ENCODE results near the gene PHF13. TPM values are rescaled to one million over a fixed set of nuclear protein-coding genes. Genes with fewer than 3 reads are reported as not detected.
"Not testable (repeated sequence)": the region's sequence is repeated elsewhere in the genome, so short reads cannot be mapped to it uniquely, and the experiment has no call there.

PHF13 gene
- total RNA-seq, 1 experiment from 2014 or later, result 37.8 TPM

DNA sequence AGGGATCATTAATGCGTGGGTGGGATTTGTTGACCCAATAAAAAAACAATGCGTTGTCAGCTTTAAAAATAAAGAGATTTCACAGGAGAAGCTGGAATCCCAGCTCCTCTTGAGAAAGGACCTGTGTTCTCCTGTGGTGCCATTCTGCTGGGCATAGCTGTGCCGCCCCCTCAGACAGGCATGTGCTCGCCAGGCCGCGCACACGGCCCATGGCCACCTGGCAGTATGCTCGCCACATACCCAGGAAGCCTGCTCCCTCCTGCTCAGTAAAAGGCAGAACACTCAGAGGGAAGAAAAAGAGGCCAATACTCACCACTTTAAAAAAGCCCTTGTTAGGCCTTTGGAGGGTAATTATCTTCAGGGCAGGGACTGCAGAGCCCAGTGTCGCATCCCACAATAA lies 24.2 kb downstream of the PHF13 start:
- DNase-seq (ENCODE audit: low spot score), result no peak
- TF ChIP-seq EZH2 (IDR thresholded peaks at IDR 0.05; ENCODE audit: borderline replicate concordance, low read depth, low read length, poor library complexity, severe bottlenecking) (no peak), CTCF (conservative IDR thresholded peaks at IDR 0.05; ENCODE audit: low read depth, low read length) (no peak)
- Histone ChIP-seq H3K4me1 (ENCODE audit: insufficient read depth, low read length, poor library complexity, severe bottlenecking) (no peaks in the 10 kb centered on the region), H3K36me3 (ENCODE audit: insufficient read depth, low read length, poor library complexity, severe bottlenecking) (peaks cover 68% of the 10 kb centered on the region), H3K9me3 (ENCODE audit: low read depth, low read length, poor library complexity, severe bottlenecking) (no peaks in the 10 kb centered on the region), H3K27ac (ENCODE audit: low read depth, low read length, poor library complexity, severe bottlenecking) (no peak overlapping the region), H3K4me3 (ENCODE audit: low read depth, low read length, poor library complexity, severe bottlenecking) (no peak overlapping the region), H3K27me3 (replicated peaks; ENCODE audit: insufficient read depth, low read depth, low read length, poor library complexity) (no peaks in the 10 kb centered on the region)
- no TSS peak for BruUV-seq (replicated peaks)
- ChIA-PET CTCF (no interaction called here), POLR2A (ENCODE audit: low non-redundant PET) (no interaction called here)
- intact Hi-C loops (cut with micrococcal nuclease; ENCODE audit: unreplicated experiment), result no loop called here

DNA sequence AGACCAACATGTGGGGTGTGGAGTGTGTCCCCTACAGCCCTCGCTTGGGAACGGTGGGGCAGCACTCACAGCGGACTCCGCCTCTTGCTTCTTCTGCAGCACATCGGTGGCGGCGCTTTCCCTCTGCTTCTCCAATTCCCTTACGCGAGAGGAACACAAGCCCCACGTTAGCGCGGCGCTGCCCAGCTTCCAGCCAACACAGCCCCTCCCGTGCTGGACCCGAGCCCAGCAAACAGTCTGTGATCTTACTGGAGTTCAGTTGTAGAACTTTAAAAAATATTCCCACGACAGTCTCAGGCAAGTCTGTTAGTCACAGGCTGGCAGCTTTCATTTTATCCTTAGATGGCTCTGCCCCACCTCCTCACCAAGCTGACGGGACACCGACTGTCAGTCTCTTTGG lies 24.7 kb downstream of the PHF13 start:
- CTCF ChIA-PET, result no interaction called here
- no TSS peak for BruUV-seq (replicated peaks)
- Histone ChIP-seq H3K27me3 (replicated peaks; ENCODE audit: insufficient read depth, low read depth, low read length, poor library complexity) (no peaks in the 10 kb centered on the region), H3K9me3 (ENCODE audit: low read depth, low read length, poor library complexity, severe bottlenecking) (no peaks in the 10 kb centered on the region), H3K4me1 (ENCODE audit: insufficient read depth, low read length, poor library complexity, severe bottlenecking) (no peaks in the 10 kb centered on the region), H3K4me3 (ENCODE audit: low read depth, low read length, poor library complexity, severe bottlenecking) (no peak overlapping the region), H3K36me3 (ENCODE audit: insufficient read depth, low read length, poor library complexity, severe bottlenecking) (peaks cover 63% of the 10 kb centered on the region), H3K27ac (ENCODE audit: low read depth, low read length, poor library complexity, severe bottlenecking) (no peak overlapping the region)
- no peak for DNase-seq (ENCODE audit: low spot score)
- intact Hi-C loops (cut with micrococcal nuclease; ENCODE audit: unreplicated experiment), result no loop called here
- POLR2A ChIA-PET (ENCODE audit: low non-redundant PET), result no interaction called here
- TF ChIP-seq EZH2 (IDR thresholded peaks at IDR 0.05; ENCODE audit: borderline replicate concordance, low read depth, low read length, poor library complexity, severe bottlenecking) (no peak), CTCF (conservative IDR thresholded peaks at IDR 0.05; ENCODE audit: low read depth, low read length) (no peak)

GRCh38 chr1:6640867-6641266 lies 27.3 kb downstream of the PHF13 start:
- BruUV-seq (replicated peaks); H3K9me3 ChIP-seq (ENCODE audit: low read depth, low read length, poor library complexity, severe bottlenecking); H3K27ac ChIP-seq (ENCODE audit: low read depth, low read length, poor library complexity, severe bottlenecking); intact Hi-C loops (cut with micrococcal nuclease; ENCODE audit: unreplicated experiment); CTCF ChIA-PET; H3K4me1 ChIP-seq (ENCODE audit: insufficient read depth, low read length, poor library complexity, severe bottlenecking); DNase-seq (ENCODE audit: low spot score); H3K27me3 ChIP-seq (replicated peaks; ENCODE audit: insufficient read depth, low read depth, low read length, poor library complexity); POLR2A ChIA-PET (ENCODE audit: low non-redundant PET); H3K4me3 ChIP-seq (ENCODE audit: low read depth, low read length, poor library complexity, severe bottlenecking): not testable (repeated sequence)
- H3K36me3 ChIP-seq (ENCODE audit: insufficient read depth, low read length, poor library complexity, severe bottlenecking), result peaks cover 54% of the 10 kb centered on the region

DNA sequence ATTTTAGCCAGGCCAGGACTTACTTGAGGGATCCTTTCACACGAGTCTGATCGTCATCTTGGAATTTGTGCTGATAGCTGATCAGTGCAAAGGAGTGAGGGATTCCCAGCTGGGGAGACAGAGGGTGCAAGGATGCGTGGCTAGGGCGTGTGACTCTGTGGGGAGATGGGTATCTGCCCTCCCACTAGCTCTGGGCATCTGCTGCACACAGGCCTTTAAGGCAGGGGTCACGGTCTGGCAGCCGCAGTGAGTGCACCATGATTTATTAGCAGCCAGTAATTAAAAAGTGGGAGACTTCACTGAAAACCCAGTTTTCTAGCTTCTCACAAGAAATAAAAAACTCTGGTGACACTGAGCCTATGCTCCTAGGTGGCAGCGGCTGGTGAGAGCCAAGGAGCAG lies 31.5 kb downstream of the PHF13 start:
- Histone ChIP-seq H3K27ac (ENCODE audit: low read depth, low read length, poor library complexity, severe bottlenecking) (no peak overlapping the region), H3K36me3 (ENCODE audit: insufficient read depth, low read length, poor library complexity, severe bottlenecking) (peaks cover 23% of the 10 kb centered on the region), H3K4me1 (ENCODE audit: insufficient read depth, low read length, poor library complexity, severe bottlenecking) (no peaks in the 10 kb centered on the region), H3K27me3 (replicated peaks; ENCODE audit: insufficient read depth, low read depth, low read length, poor library complexity) (no peaks in the 10 kb centered on the region), H3K9me3 (ENCODE audit: low read depth, low read length, poor library complexity, severe bottlenecking) (no peaks in the 10 kb centered on the region), H3K4me3 (ENCODE audit: low read depth, low read length, poor library complexity, severe bottlenecking) (no peak overlapping the region)
- CTCF ChIA-PET, result no interaction called here
- no TSS peak for BruUV-seq (replicated peaks)
- POLR2A ChIA-PET (ENCODE audit: low non-redundant PET), result no interaction called here
- TF ChIP-seq EZH2 (IDR thresholded peaks at IDR 0.05; ENCODE audit: borderline replicate concordance, low read depth, low read length, poor library complexity, severe bottlenecking) (no peak), CTCF (conservative IDR thresholded peaks at IDR 0.05; ENCODE audit: low read depth, low read length) (no peak)
- DNase-seq (ENCODE audit: low spot score), result no peak
- intact Hi-C loops (cut with micrococcal nuclease; ENCODE audit: unreplicated experiment), result no loop called here

Measured in A673 (cell line).